GM21526 (cell line): ENCODE results near the gene MTTP.

ENCODE experiments used
- ATAC-seq: cut with Tn5 transposase; IDR thresholded peaks from one replicate; pipeline ENCODE4 v1.9.1; 2021; ENCODE audit warnings: moderate library complexity; ENCODE audit not compliant: unreplicated experiment, low FRiP score

The MTTP gene

DNA sequence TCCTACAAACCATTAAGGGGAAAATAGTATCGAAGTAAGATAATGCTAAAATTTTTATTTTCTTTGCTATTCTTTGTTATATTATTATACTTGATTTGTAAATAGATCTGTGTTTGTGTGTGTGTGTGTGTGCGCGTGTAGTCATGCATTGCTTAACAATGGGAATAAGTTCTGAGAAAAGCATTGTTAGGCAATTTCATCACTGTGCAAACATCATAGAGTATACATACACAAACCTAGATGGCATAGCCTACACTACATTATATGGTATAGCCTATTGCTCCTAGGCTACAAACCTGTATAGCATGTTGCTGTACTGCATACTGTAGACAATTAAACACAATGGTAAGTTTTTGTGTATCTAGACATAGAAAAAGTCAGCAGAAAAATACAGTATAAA lies 17.1 kb downstream of the MTTP start:
- no peak for ATAC-seq

DNA sequence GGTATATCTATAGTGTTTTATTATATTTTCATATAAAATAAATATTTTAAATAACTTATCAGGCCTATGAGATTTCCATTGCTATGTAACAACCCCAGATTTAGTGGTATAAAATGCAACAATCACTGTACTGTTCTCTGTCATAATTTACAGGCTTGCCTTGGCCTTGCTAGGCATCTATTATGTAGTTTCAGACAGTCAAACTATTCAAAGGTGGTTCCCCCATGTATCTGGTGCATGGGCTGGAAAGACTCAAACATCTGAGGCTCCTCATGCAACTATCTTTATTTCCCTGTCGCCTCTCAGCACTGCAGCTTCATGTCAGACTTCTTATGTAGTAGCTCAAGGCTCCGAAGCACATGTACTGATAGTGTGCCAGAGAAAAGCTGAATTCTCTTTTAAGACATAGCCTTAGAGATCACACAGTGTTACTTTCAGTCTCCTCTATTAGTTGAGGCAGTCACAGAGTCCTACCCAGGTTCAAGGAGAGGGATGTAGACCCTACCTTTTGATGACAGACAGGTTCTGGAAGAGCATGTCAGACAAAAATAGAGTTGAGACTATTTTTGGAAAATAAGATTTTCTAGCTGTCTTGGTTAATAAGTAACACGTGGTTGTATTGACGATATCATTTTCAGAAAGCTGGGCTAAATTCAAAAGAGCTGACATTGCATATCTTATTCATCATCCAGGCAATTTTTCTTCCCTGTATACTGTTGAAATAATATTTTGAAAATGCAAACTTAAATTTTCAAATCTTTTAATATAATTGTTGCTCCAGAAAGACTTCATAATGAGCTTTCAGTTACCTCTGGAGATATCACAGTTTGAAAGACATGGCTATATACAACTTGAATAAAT lies 19.4 kb downstream of the MTTP start:
- no peak for ATAC-seq

DNA sequence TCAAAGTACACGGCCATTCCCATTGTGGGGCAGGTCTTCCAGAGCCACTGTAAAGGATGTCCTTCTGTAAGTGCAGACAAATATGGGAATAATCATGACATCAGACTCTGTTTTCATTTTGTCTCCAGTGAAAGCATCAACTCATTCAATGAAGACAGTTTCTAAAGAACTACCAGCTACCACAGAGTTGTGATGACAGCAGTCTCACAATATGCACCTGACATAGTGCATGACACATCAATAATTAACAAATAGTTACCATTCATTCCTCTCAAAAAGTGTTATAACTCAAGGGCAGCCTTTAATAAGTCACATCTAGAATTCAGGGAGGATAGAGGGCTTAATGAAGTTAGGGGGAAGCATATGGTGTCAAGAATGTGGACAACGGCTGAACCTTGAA lies 20.2 kb downstream of the MTTP start:
- no peak for ATAC-seq

DNA sequence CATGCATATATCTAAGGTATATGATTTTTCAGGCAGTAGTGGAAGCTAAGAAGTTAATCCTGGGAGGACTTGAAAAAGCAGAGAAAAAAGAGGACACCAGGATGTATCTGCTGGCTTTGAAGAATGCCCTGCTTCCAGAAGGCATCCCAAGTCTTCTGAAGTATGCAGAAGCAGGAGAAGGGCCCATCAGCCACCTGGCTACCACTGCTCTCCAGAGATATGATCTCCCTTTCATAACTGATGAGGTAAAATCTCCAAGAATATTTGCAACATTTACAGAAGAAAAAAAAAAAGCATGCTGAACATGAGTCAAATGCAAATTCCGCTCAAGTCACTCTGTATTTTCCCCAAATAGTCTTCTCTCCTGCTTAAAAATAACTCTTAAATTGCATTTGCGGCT lies 32.1 kb downstream of the MTTP start:
- no peak for ATAC-seq

DNA sequence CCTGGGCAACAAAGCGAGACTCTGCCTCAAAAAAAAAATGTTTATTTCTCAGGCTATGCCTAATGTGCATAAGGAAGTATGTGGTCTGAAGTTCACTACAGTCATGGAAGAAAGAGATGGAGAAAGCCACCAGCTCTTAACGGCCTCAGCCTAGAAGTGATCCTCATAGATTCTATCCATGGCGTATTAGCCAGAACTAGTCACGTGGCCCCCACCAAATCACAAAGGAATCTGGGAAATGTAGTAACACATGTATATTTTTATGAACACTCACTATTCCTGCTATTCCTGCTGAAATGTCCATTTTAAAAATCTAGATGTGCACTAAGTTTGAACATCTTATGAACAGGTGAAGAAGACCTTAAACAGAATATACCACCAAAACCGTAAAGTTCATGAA lies 33.8 kb downstream of the MTTP start:
- ATAC-seq, result no peak

DNA sequence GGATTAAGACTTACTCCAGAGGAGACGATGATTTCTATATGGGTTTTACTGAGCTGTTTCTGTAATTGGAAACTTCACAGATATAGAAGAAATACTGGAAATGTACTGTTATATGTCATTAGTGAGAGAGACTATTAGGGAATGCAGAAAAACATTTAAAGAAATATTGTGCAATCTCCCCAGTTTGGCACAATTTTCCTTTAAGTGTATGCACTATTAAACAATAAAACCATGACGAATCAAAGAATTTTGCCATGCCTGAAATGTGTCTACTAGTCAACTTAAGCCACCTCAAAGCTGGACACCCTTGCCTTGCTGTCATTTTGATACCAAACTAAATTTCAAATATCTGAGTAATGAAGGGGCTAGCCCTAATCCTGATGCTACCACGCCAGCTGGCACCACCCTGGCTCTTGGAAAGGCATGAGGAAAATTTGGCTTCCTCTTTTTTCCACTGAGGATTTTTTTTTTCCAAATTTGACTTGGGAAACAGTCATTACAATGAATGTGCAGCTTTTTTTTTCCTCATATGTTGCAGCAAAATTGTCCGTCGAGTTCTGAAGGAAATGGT lies 36.1 kb downstream of the MTTP start:
- no peak for ATAC-seq

DNA sequence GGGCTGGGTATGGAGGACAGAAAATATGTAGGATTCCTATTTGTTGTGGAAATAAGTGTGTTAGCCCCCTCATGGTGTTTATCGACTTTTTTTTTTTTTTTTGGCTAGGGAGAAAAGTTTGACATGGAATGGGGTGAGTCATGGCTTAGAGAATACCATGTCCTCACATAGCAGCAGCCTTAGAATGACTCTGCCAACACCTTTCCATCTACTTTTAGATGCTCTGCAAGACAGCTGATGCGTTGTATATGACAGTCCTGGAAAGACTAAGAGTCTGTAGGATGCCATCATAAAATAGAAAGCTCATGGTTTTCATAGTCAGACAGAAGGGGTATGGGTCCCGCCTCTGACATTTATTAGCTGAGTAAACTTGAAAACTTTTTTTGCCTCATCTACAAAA lies 37.7 kb downstream of the MTTP start:
- ATAC-seq, result no peak

DNA sequence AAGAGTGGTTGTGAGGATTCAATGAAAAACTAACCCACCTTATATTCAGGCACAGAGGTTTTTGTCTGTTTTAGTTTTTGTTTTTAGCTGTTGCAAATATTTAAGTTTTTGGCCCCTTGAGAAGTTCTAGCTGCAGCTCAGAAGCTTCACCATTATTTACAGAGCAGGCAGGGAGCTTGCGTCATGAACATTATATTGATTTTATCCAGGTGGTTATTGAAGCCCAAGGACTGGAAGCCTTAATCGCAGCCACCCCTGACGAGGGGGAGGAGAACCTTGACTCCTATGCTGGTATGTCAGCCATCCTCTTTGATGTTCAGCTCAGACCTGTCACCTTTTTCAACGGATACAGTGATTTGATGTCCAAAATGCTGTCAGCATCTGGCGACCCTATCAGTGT lies 38.1 kb downstream of the MTTP start:
- ATAC-seq, result no peak

DNA sequence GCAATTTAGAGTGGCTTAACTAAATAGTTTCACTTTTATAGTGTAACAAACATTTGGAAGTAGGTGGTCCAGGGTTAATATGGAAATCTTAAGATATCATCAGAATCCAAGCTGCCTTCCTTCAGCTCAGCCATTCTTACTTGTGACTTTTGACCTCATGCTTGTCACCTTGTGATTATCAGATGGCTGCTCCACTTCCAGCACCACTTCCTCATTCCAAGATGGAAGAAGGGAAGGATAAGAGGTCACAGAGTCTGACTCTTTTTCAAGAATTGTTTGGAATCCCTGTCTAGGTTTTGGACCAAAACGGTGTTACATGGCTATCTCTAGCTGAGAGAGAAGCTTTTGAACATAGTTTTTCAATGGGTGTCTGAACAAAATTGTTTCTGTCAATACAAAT lies 39.9 kb downstream of the MTTP start:
- ATAC-seq, result no peak

DNA sequence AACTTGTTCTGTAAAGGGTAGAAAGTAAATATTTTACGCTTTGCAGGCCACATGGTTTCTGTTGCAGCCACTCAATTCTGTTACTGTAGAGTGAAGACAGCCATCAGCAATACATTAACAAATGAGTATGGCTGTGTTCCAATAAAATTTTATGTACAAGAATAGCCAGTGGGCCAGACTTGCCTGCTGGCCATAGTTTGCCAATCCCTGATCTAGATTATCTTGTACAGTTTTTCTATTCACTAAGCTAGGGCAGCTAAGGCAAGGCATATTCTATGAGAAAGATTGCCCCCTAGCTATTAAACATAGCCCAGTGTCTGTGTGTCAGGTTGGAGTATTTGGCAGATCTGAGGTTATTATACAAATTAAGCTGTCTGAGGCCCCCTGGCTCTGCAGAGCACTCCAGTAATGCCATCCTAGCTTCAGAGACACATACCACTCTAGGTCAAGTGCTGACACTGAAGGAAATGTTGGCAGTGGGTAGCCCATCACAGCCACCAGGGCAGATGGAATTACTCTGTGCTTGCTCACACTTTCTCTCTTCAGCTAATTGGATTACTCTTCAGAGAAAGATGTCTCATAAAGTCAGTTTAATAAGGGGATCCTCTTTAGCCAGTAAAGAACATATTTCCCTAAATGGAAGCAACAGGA lies 40.7 kb downstream of the MTTP start:
- ATAC-seq, result no peak

DNA sequence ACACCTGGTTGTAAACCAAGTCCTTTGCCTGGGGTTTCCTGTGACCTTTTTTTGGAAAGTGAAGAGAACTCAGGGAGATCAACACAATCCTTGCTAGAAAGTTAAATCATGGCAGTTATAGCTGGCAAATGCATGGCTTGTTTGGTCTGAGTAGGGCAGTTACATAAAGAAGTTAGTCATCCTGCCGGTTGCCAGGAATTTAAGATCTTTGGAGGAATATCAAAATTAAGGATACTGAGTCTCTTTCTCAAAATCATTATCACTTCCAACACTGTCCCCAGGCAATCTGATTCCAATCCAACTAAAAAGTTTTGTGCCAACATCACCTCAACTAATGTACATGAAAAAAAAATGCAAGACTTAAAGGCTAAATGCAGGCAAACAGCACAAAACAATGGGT lies 42.8 kb downstream of the MTTP start:
- no peak for ATAC-seq

DNA sequence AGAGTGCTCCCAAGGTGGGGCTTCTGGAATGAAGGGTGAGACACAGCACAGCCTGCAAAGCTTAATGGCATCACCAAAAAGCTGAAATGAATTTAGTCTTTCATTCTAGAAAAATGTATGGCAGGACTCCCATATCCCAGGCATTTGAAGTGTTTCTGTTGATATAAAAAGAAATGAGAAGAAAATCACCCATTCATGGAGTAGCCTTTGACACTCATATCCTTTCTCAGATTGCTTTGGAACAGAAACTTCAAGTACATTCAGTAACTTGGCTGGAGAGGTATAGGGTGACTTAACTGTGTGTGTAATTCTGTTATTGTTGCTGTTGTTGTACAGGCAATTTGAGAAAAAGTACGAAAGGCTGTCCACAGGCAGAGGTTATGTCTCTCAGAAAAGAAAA lies 47.7 kb downstream of the MTTP start:
- no peak for ATAC-seq

DNA sequence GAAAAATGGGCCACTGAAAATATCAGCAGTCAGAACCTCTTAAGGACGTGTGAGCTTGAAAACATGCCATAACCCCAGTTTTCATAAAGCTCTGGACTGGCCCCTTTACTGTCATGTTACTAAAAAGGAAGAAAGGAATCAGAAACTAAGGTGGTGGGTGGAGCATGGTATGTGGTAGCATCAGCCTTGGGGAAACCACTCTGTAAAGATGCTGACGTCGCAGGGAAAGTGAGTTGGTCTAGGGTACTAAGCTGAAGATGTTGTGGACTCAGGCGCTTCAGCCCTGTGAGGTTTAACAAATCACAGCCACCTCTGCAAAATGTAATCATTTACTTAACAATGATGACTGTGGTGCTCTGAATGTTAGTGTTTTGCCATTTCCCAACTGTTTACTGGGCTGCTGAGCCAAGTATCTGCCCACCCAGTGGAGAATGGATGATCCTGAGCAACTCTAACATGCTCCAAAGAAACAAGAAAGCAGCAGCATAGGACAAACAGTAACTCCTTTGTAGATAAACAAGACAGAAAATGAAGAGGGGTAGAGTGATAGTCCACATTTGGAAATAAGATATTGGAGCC lies 49.6 kb downstream of the MTTP start:
- no peak for ATAC-seq

DNA sequence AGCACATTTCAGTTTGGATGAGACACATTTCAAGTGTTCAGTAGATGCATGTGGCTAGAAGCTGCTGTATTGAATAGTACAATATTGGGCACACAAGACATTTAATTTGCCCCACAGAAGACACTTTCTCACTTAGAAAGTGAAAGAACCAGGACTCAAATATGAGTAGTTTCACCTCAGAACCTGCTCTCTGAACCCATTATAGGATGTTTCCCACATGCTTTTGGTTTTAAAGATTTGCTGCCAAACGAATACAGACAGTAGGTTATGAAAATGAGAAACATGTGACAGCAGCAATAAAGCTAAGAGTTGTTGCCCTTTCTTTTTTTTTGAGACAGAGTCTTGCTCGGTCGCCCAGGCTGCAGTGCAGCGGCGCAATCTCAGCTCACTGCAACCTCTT lies 50.7 kb downstream of the MTTP start:
- ATAC-seq, result no peak

DNA sequence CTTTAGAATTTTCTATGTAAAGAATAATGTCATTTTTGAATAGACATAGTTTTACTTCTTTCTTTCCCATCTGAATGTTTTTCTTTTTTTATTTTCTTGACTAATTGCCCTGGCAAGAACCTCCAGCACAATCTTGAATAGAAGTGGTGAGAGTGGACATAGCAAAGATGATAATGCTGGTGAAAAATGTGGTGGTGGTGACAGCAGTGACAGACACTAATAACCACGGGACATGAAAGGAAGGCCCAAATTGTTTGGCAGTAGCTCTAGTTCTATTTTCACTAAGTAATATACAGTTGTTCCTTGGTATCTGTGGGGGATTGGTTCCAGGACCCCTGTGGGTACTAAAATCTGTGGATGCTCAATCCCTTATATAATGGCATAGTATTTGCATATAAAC lies 53.4 kb downstream of the MTTP start:
- no peak for ATAC-seq

DNA sequence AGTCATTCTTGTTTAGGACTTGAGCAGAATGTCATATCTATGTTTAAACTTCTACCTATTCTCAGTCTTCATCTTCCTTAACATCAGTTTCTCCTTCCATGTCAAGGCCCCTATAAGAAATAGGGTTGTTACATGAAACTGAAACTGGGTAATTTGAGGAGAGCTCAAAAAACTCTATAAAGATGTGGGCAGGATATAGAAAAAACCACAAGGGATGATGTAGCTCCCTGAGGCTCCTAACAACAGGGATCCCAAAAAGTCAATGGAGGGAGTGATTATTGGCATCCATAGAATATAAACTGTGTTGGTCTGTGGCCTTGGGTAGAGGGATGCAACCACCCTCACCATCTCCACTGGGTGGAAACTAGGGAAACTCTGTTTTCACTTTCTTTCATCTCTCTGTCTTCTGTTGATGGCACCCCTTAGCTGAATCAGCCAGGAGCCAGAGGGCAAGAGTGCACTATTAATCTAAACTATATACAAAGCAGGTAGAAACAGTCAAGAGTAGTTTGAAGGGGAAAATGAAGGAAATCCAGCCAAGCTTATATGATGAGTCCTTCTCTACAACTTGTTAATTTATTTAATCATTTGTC lies 55.4 kb downstream of the MTTP start:
- no peak for ATAC-seq

DNA sequence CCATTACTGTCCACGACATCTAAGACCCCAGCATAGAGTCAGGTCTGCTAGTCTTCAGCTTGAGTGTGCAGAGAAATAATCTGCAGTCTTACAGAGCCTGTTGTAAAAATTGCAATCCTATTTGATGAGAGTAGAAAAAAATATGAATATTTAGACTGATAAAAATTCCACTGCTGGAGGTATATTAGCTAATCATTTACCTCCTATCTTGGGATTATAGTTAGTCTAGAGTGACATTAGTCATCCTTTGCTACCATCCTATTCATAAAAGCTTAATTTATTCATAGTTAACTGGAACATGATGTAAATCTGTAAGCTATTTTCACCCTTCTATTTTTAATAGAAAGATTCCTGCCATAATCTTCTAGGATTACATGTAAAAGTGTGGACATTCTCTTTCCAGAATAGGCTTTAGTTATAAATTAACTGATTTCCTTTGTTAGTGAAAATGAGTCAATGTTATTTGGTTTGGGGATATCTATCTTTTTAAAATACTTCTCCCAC lies 56.3 kb downstream of the MTTP start:
- no peak for ATAC-seq

DNA sequence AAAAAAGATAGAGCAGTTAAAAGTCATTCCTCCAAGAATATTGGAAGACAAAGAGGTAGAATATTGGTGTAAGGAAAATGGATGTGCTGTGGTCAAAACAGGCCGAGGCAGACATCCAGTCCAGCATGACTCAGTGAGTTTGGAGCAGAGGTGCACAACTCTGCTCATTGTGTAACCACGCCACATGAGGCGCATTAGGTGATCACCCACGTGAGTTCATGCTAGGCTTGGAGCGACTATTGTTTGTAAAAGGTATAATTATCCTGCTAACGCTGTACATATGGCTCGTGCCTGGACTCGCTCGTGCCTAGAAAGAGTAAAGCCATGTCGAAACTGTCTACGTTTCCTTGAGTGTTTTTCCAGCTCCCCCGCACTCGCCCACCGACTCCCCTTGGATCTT lies 59.1 kb downstream of the MTTP start:
- ATAC-seq, result no peak

DNA sequence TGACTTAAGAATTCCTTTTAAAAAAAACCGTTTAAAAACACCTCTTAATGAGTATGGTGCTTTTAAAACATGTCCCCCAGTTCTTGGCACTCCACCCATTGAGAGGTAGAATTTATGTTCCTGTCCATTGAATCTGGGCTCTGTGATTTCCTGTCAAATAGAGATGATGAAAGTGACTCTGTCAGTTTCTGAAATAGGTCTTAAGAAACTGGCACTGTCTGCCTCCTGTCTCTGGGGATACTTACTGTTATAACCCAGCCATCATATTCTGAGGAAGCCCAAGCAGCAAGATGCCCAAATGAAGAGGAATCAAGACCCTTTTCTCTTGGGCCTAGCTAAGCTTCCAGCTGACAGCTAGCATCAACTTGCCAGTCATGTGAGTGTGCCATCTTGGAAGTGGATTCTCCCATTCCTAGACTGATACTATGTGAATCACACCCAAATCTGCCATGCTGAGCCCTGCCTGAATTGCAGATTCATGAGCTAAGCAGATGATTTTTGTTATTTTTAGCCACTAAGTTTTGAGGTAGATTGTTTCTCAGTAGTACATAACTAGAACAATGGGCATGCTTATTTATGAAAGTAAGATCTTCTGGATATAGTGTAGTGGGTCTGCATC lies 60.2 kb downstream of the MTTP start:
- no peak for ATAC-seq

DNA sequence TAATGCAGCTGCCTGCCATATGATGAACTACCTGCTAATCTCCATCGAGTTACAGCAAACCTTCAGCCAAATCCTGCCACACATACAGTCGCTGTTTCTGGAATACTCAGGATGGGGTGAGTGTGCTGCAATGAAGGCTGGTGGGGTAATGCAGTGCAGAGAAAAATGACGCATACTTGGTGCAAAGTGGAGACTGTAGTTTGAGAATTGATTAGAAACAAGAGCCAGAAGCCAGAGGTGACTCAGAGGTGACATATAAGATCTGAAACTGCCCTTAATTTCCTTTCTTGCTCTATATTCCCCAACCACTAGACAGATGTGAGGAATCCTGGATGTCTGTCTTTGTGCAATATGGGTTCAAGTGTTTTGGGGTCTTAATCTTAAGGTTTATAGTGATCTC lies 61.0 kb downstream of the MTTP start:
- no peak for ATAC-seq

DNA sequence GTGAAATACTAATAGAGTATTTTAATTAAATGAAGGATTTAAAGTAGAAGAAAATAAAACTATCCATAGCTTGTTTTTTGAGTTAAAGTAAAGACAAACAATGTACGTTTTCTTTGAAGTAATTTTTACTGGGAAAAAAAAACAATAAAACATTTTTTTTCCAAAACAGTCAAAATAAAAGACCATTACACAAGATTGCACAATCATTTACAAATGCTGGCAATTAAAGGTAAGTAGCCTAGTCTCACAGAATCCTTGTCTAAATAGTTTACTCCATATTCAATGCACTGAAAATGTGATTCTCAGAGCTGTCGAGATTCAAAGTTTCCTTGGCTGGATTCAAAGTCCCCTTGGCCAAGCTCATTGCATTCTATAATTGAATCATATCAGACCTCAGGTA lies 61.8 kb downstream of the MTTP start:
- ATAC-seq, result no peak
